ENCODE measurements around the gene KAT8. TPM values are rescaled to one million over a fixed set of nuclear protein-coding genes. Genes with fewer than 3 reads are reported as not detected.
"Not testable (repeated sequence)": the region's sequence is repeated elsewhere in the genome, so short reads cannot be mapped to it uniquely, and the experiment has no call there.

The KAT8 gene
- polyA plus RNA-seq, 3 donors, result 66.4 to 80.5 (median 75.9) TPM

- no peak for DNase-seq
Observed at GRCh38 chr16:31128711-31129567, 11.5 kb downstream of the KAT8 start.

GRCh38 chr16:31129568-31130335, 12.3 kb downstream of the KAT8 start:
- no peak for DNase-seq

GRCh38 chr16:31130336-31130891, 12.9 kb downstream of the KAT8 start:
- DNase-seq, result no peak

- DNase-seq, result no peak
Observed at GRCh38 chr16:31130899-31131298, 13.4 kb downstream of the KAT8 start.

GRCh38 chr16:31131416-31131815, 14.0 kb downstream of the KAT8 start:
- no peak for DNase-seq

GRCh38 chr16:31131841-31132271, 14.4 kb downstream of the KAT8 start:
- DNase-seq, result no peak

GRCh38 chr16:31132303-31132979, 15.0 kb downstream of the KAT8 start:
- DNase-seq, result no peak

GRCh38 chr16:31133046-31133501, 15.6 kb downstream of the KAT8 start:
- no peak for DNase-seq

- DNase-seq, result no peak
Observed at GRCh38 chr16:31134091-31134571, 16.7 kb downstream of the KAT8 start.

GRCh38 chr16:31134625-31135534, 17.4 kb downstream of the KAT8 start:
- no peak for DNase-seq

GRCh38 chr16:31135535-31136286, 18.2 kb downstream of the KAT8 start, which contains the start of gene PRSS8:
Gene PRSS8 (minus strand): TSS chr16:31135727. CDS start chr16:31135498, 229 bp downstream.
- DNase-seq, result no peak

- no peak for DNase-seq
Observed at GRCh38 chr16:31136287-31136662, 18.8 kb downstream of the KAT8 start.

GRCh38 chr16:31136822-31137499, 19.5 kb downstream of the KAT8 start:
- DNase-seq, result not testable (repeated sequence)

- DNase-seq, result no peak
Observed at GRCh38 chr16:31138621-31139578, 21.4 kb downstream of the KAT8 start.

GRCh38 chr16:31141071-31141469, 23.6 kb downstream of the KAT8 start:
- not testable (repeated sequence) for DNase-seq

- DNase-seq, result no peak
Observed at GRCh38 chr16:31141489-31142108, 24.1 kb downstream of the KAT8 start.
